Measurements from ENCODE around the gene KDF1. TPM values are rescaled to one million over a fixed set of nuclear protein-coding genes. Genes with fewer than 3 reads are reported as not detected.

KDF1 gene
- total and polyA plus RNA-seq, 2 experiments from 2014 or later, result 13.6 to 21.1 TPM

DNA sequence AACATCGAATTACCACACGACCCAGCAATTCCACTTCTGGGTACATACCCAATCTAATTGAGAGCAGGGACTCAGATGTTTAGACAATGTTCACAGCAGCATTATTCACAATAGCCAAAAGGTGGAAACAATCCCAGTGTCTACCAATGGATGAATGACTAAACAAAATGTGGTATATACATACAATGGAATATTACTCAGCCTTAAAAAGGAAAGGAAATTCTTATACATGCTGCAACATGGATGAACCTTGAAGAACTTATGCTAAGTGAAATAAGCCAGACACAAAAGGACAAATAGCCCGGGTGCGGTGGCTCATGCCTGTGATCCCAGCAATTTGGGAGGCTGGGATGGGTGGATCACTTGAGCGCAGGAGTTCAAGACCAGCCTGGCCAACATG is 6.9 kb downstream of the KDF1 start:
- peaks cover 4% of the 10 kb centered on the region; the same call in 1 of the 2 replicates for H4K20me1 ChIP-seq (replicated peaks; ENCODE audit: insufficient read depth)
- H2AFZ ChIP-seq, result no peak overlapping the region
- no peak for DNase-seq (ENCODE audit: low spot score)
- TF ChIP-seq POLR2AphosphoS5 (IDR thresholded peaks at IDR 0.05; ENCODE audit: low read depth) (no peak), STAT1 (IDR thresholded peaks at IDR 0.05; ENCODE audit: unreplicated experiment) (no peak), ZNF331 (CRISPR knock-in tag; IDR thresholded peaks at IDR 0.05; ENCODE audit: low read depth) (no peak), JUNB (IDR thresholded peaks at IDR 0.05; ENCODE audit: unreplicated experiment) (no peak)
- TF ChIP-seq, protein P1, sequence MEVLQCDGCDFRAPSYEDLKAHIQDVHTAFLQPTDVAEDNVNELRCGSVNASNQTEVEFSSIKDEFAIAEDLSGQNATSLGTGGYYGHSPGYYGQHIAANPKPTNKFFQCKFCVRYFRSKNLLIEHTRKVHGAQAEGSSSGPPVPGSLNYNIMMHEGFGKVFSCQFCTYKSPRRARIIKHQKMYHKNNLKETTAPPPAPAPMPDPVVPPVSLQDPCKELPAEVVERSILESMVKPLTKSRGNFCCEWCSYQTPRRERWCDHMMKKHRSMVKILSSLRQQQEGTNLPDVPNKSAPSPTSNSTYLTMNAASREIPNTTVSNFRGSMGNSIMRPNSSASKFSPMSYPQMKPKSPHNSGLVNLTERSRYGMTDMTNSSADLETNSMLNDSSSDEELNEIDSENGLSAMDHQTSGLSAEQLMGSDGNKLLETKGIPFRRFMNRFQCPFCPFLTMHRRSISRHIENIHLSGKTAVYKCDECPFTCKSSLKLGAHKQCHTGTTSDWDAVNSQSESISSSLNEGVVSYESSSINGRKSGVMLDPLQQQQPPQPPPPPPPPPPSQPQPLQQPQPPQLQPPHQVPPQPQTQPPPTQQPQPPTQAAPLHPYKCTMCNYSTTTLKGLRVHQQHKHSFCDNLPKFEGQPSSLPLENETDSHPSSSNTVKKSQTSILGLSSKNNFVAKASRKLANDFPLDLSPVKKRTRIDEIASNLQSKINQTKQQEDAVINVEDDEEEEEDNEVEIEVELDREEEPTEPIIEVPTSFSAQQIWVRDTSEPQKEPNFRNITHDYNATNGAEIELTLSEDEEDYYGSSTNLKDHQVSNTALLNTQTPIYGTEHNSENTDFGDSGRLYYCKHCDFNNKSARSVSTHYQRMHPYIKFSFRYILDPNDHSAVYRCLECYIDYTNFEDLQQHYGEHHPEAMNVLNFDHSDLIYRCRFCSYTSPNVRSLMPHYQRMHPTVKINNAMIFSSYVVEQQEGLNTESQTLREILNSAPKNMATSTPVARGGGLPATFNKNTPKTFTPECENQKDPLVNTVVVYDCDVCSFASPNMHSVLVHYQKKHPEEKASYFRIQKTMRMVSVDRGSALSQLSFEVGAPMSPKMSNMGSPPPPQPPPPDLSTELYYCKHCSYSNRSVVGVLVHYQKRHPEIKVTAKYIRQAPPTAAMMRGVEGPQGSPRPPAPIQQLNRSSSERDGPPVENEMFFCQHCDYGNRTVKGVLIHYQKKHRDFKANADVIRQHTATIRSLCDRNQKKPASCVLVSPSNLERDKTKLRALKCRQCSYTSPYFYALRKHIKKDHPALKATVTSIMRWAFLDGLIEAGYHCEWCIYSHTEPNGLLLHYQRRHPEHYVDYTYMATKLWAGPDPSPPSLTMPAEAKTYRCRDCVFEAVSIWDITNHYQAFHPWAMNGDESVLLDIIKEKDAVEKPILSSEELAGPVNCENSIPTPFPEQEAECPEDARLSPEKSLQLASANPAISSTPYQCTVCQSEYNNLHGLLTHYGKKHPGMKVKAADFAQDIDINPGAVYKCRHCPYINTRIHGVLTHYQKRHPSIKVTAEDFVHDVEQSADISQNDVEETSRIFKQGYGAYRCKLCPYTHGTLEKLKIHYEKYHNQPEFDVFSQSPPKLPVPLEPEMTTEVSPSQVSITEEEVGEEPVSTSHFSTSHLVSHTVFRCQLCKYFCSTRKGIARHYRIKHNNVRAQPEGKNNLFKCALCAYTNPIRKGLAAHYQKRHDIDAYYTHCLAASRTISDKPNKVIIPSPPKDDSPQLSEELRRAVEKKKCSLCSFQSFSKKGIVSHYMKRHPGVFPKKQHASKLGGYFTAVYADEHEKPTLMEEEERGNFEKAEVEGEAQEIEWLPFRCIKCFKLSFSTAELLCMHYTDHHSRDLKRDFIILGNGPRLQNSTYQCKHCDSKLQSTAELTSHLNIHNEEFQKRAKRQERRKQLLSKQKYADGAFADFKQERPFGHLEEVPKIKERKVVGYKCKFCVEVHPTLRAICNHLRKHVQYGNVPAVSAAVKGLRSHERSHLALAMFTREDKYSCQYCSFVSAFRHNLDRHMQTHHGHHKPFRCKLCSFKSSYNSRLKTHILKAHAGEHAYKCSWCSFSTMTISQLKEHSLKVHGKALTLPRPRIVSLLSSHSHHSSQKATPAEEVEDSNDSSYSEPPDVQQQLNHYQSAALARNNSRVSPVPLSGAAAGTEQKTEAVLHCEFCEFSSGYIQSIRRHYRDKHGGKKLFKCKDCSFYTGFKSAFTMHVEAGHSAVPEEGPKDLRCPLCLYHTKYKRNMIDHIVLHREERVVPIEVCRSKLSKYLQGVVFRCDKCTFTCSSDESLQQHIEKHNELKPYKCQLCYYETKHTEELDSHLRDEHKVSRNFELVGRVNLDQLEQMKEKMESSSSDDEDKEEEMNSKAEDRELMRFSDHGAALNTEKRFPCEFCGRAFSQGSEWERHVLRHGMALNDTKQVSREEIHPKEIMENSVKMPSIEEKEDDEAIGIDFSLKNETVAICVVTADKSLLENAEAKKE (CRISPR knock-in tag; IDR thresholded peaks at IDR 0.05), result no peak
- TF ChIP-seq, protein P2, sequence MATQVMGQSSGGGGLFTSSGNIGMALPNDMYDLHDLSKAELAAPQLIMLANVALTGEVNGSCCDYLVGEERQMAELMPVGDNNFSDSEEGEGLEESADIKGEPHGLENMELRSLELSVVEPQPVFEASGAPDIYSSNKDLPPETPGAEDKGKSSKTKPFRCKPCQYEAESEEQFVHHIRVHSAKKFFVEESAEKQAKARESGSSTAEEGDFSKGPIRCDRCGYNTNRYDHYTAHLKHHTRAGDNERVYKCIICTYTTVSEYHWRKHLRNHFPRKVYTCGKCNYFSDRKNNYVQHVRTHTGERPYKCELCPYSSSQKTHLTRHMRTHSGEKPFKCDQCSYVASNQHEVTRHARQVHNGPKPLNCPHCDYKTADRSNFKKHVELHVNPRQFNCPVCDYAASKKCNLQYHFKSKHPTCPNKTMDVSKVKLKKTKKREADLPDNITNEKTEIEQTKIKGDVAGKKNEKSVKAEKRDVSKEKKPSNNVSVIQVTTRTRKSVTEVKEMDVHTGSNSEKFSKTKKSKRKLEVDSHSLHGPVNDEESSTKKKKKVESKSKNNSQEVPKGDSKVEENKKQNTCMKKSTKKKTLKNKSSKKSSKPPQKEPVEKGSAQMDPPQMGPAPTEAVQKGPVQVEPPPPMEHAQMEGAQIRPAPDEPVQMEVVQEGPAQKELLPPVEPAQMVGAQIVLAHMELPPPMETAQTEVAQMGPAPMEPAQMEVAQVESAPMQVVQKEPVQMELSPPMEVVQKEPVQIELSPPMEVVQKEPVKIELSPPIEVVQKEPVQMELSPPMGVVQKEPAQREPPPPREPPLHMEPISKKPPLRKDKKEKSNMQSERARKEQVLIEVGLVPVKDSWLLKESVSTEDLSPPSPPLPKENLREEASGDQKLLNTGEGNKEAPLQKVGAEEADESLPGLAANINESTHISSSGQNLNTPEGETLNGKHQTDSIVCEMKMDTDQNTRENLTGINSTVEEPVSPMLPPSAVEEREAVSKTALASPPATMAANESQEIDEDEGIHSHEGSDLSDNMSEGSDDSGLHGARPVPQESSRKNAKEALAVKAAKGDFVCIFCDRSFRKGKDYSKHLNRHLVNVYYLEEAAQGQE (IDR thresholded peaks at IDR 0.05; ENCODE audit: unreplicated experiment), result no peak
- H3K4me2 ChIP-seq, result no peak overlapping the region
- H3K79me2 ChIP-seq (replicated peaks; ENCODE audit: insufficient read depth), result peaks cover under 1% of the 10 kb centered on the region; the same call in 1 of the 2 replicates
- Mint-ChIP-seq H3K4me1 (no peaks in the 10 kb centered on the region), H3K4me3 (no peak overlapping the region), H3K27me3 (ENCODE audit: insufficient read depth, low read depth, poor library complexity) (peaks cover 3% of the 10 kb centered on the region), H3K36me3 (ENCODE audit: low read depth) (peaks cover 36% of the 10 kb centered on the region), H3K9me3 (peaks cover 2% of the 10 kb centered on the region; the same call in 1 of the 3 replicates), H3K27ac (no peak overlapping the region)
- no peaks in the 10 kb centered on the region for H3K4me1 ChIP-seq (ENCODE audit: insufficient read depth)
- H3F3A ChIP-seq (replicated peaks; ENCODE audit: low read depth), result peaks cover 6% of the 10 kb centered on the region; the same call in 1 of the 2 replicates
- H3K4me3 ChIP-seq, result no peak overlapping the region
- H3K27me3 ChIP-seq (ENCODE audit: insufficient read depth), result no peaks in the 10 kb centered on the region
- ATAC-seq, result no peak
- H3K9me2 ChIP-seq (ENCODE audit: insufficient read depth), result no peaks in the 10 kb centered on the region
- no peak overlapping the region for H3K27ac ChIP-seq (ENCODE audit: low read depth)
- no peaks in the 10 kb centered on the region; the same call in 1 of the 2 replicates for H3K36me3 ChIP-seq (ENCODE audit: insufficient read depth)
